GM23338 (cell line): ENCODE results near the gene DNAJA2. TPM values are rescaled to one million over a fixed set of nuclear protein-coding genes. Genes with fewer than 3 reads are reported as not detected.

Experiments used
- ATAC-seq: fragments of 200-7000 bp; cut with Tn5 transposase; 3 replicates; pipeline ENCODE4 v1.9.1; 2020
- DNase-seq: peaks from one replicate; pipeline ENCODE4 v3.0.0-alpha.2; 2015; ENCODE audit warnings: low spot score
- H2AFZ ChIP-seq: fragments of 200-600 bp; sonication (generic); 2 replicates; pipeline ENCODE4 v1.8.0; 2016; ENCODE audit warnings: antibody characterized with exemption, mild to moderate bottlenecking, moderate library complexity
- H3F3A ChIP-seq: fragments of 200-600 bp; sonication (generic); replicated peaks from 2 replicates; pipeline ENCODE4 v1.8.0; 2017; ENCODE audit warnings: antibody characterized with exemption, mixed run types, low read depth
- H3K27ac ChIP-seq: fragments of 200-600 bp; sonication (generic); 2 replicates; pipeline ENCODE4 v1.6.1; 2016; ENCODE audit warnings: low read depth
- H3K27me3 ChIP-seq: fragments of 200-600 bp; sonication (generic); 2 replicates; pipeline ENCODE4 v1.8.0; 2016; ENCODE audit warnings: mild to moderate bottlenecking, mixed run types, moderate library complexity; ENCODE audit not compliant: insufficient read depth
- H3K36me3 ChIP-seq: fragments of 200-600 bp; sonication (generic); 2 replicates; pipeline ENCODE4 v1.8.0; 2016; ENCODE audit warnings: mild to moderate bottlenecking; ENCODE audit not compliant: insufficient read depth
- H3K4me1 ChIP-seq: fragments of 200-600 bp; sonication (generic); 2 replicates; pipeline ENCODE4 v1.8.0; 2016; ENCODE audit warnings: mild to moderate bottlenecking, moderate library complexity; ENCODE audit not compliant: insufficient read depth
- H3K4me2 ChIP-seq: fragments of 200-600 bp; sonication (generic); 2 replicates; pipeline ENCODE4 v1.7.1; 2017; ENCODE audit warnings: mixed run types
- H3K4me3 ChIP-seq: fragments of 200-600 bp; sonication (generic); 2 replicates; pipeline ENCODE4 v1.6.1; 2016; ENCODE audit warnings: mixed run types
- H3K79me2 ChIP-seq: fragments of 200-600 bp; sonication (generic); replicated peaks from 2 replicates; pipeline ENCODE4 v1.8.0; 2017; ENCODE audit warnings: mild to moderate bottlenecking; ENCODE audit not compliant: insufficient read depth
- H3K9me2 ChIP-seq: fragments of 200-600 bp; sonication (generic); 2 replicates; pipeline ENCODE4 v1.8.0; 2017; ENCODE audit not compliant: insufficient read depth
- H4K20me1 ChIP-seq: fragments of 200-600 bp; sonication (generic); replicated peaks from 2 replicates; pipeline ENCODE4 v1.8.0; 2017; ENCODE audit warnings: mild to moderate bottlenecking; ENCODE audit not compliant: insufficient read depth
- H3K27ac Mint-ChIP-seq: 2 replicates; pipeline ENCODE4 v1.8.0; 2020; ENCODE audit warnings: inconsistent platforms, mild to moderate bottlenecking, moderate library complexity, mixed read lengths
- H3K27me3 Mint-ChIP-seq: 3 replicates; pipeline ENCODE4 v1.8.0; 2022; ENCODE audit warnings: low read depth, mild to moderate bottlenecking, moderate library complexity, mixed read lengths, inconsistent platforms; ENCODE audit not compliant: insufficient read depth, poor library complexity
- H3K36me3 Mint-ChIP-seq: 3 replicates; pipeline ENCODE4 v1.8.0; 2021; ENCODE audit warnings: low read depth, mild to moderate bottlenecking, inconsistent platforms, moderate library complexity, mixed read lengths
- H3K4me1 Mint-ChIP-seq: 3 replicates; pipeline ENCODE4 v1.8.0; 2020; ENCODE audit warnings: mild to moderate bottlenecking, inconsistent platforms, mixed read lengths
- H3K4me3 Mint-ChIP-seq: 3 replicates; pipeline ENCODE4 v1.8.0; 2021; ENCODE audit warnings: moderate library complexity, mild to moderate bottlenecking, inconsistent platforms, mixed read lengths
- H3K9me3 Mint-ChIP-seq: 3 replicates; pipeline ENCODE4 v1.8.0; 2020; ENCODE audit warnings: moderate library complexity, mild to moderate bottlenecking, inconsistent platforms, mixed read lengths
- CREB1 ChIP-seq: fragments of 250-450 bp; sonication (Bioruptor Pico); IDR thresholded peaks from 2 replicates; pipeline ENCODE4 v1.5.0; 2020; ENCODE audit warnings: low read depth, mild to moderate bottlenecking, moderate library complexity
- EZH2 ChIP-seq: fragments of 200-600 bp; sonication (generic); IDR thresholded peaks from one replicate; pipeline ENCODE4 v1.8.0; 2017; ENCODE audit warnings: antibody characterized with exemption, mild to moderate bottlenecking, low read depth; ENCODE audit not compliant: unreplicated experiment
- EZH2phosphoT487 ChIP-seq: fragments of 200-600 bp; sonication (generic); IDR thresholded peaks from one replicate; pipeline ENCODE4 v1.8.1; 2018; ENCODE audit warnings: antibody characterized with exemption; ENCODE audit not compliant: unreplicated experiment
- JUNB ChIP-seq: IDR thresholded peaks from one replicate; pipeline ENCODE4 v1.6.1; 2016; ENCODE audit warnings: antibody characterized with exemption; ENCODE audit not compliant: unreplicated experiment
- NANOG ChIP-seq: IDR thresholded peaks from 2 replicates; pipeline ENCODE4 v1.6.1; 2016; ENCODE audit warnings: antibody characterized with exemption, borderline replicate concordance
- POLR2AphosphoS5 ChIP-seq: IDR thresholded peaks from 2 replicates; pipeline ENCODE4 v1.6.1; 2016; ENCODE audit warnings: antibody characterized with exemption, low read depth
- STAT1 ChIP-seq: IDR thresholded peaks from one replicate; pipeline ENCODE4 v1.6.1; 2016; ENCODE audit warnings: antibody characterized with exemption; ENCODE audit not compliant: unreplicated experiment
- ZNF114 ChIP-seq: fragments of 250-450 bp; sonication (Bioruptor Pico); IDR thresholded peaks from 2 replicates; pipeline ENCODE4 v1.5.0; 2020; ENCODE audit warnings: mild to moderate bottlenecking, moderate library complexity
- ZNF331 ChIP-seq: fragments of 250-450 bp; sonication (Bioruptor Pico); IDR thresholded peaks from 2 replicates; pipeline ENCODE4 v1.5.0; 2020; ENCODE audit warnings: low read depth, mild to moderate bottlenecking, moderate library complexity
- polyA plus RNA-seq: library from polyadenylated mRNA; unstranded; fragments of >200 nt; fragmentation: Nextera tagmentation; extraction: Ambion mirVana; gene quantifications from 2 replicates; pipeline ENCODE4 v1.2.1, GENCODE V29; 2016
- total RNA-seq: library from RNA; depleted of rRNA; stranded (reverse); fragments of >200 nt; shearing (Covaris generic); gene quantifications from 2 replicates; pipeline ENCODE4 v1.2.3, GENCODE V29; 2014
- TF ChIP-seq, protein P1 (sequence below): IDR thresholded peaks from one replicate; pipeline ENCODE4 v1.6.1; 2018; ENCODE audit warnings: antibody characterized with exemption; ENCODE audit not compliant: unreplicated experiment
- TF ChIP-seq, protein P2 (sequence below): fragments of 250-450 bp; sonication (Bioruptor Pico); IDR thresholded peaks from 2 replicates; pipeline ENCODE4 v1.5.0; 2020; ENCODE audit warnings: mild to moderate bottlenecking, moderate library complexity

The DNAJA2 gene
- total and polyA plus RNA-seq, 2 experiments from 2014 or later = 94.5 to 101 TPM

DNA sequence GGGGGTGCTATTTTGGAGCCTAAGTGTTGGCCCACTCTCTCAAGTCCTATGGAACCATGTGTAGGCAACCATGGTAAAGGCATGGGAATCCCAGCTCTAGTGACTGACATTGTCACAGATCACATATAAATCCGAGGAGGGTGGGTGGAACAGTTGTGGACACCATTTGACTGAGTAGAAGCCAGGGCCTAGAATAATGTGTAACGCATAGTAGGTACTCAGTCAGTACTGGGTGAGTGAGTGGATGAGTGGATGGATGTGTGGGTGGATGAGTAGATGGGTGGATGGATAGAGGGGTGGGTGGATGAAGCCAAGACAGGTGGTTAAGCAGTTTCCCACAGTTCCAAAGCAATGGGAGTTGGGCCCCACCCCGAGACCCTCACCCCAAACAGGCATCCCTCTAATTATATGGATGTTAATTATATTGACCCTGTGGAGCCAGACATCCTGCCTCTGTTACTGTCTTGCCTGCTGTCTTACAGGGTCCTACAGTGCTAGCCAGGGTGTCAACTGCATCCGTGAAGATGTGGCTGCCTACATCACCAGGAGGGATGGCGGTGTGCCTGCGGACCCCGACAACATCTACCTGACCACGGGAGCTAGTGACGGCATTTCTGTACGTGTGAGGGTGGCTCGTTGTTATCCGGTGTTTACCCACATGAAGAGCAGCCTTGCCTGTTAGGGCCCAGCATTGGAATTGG, 67.0 kb downstream of the DNAJA2 start:
- Mint-ChIP-seq H3K4me3 (no peak overlapping the region), H3K9me3 (peaks cover 11% of the 10 kb centered on the region), H3K27ac (no peak overlapping the region), H3K27me3 (peaks cover 12% of the 10 kb centered on the region), H3K4me1 (peaks cover 6% of the 10 kb centered on the region; the same call in 1 of the 3 replicates), H3K36me3 (peaks cover 94% of the 10 kb centered on the region)
- Histone ChIP-seq H3K79me2 (peaks cover 6% of the 10 kb centered on the region; the same call in 1 of the 2 replicates), H3K27me3 (no peaks in the 10 kb centered on the region), H3K9me2 (no peaks in the 10 kb centered on the region), H3K4me1 (no peaks in the 10 kb centered on the region), H2AFZ (no peak overlapping the region), H3K27ac (no peak overlapping the region), H3F3A (0 out of 2 replicates have a peak, but pooled peaks cover 9% of the 10 kb centered on the region), H3K4me2 (no peak overlapping the region), H3K36me3 (peaks cover 27% of the 10 kb centered on the region), H4K20me1 (peaks cover 19% of the 10 kb centered on the region), H3K4me3 (no peak overlapping the region)
- ATAC-seq (no peak), DNase-seq (no peak)
- TF ChIP-seq STAT1 (no peak), EZH2phosphoT487 (no peak), ZNF114 (CRISPR knock-in tag) (no peak), EZH2 (no peak), JUNB (no peak), CREB1 (no peak), NANOG (no peak), ZNF331 (no peak), POLR2AphosphoS5 (no peak)
- TF ChIP-seq, protein P1, sequence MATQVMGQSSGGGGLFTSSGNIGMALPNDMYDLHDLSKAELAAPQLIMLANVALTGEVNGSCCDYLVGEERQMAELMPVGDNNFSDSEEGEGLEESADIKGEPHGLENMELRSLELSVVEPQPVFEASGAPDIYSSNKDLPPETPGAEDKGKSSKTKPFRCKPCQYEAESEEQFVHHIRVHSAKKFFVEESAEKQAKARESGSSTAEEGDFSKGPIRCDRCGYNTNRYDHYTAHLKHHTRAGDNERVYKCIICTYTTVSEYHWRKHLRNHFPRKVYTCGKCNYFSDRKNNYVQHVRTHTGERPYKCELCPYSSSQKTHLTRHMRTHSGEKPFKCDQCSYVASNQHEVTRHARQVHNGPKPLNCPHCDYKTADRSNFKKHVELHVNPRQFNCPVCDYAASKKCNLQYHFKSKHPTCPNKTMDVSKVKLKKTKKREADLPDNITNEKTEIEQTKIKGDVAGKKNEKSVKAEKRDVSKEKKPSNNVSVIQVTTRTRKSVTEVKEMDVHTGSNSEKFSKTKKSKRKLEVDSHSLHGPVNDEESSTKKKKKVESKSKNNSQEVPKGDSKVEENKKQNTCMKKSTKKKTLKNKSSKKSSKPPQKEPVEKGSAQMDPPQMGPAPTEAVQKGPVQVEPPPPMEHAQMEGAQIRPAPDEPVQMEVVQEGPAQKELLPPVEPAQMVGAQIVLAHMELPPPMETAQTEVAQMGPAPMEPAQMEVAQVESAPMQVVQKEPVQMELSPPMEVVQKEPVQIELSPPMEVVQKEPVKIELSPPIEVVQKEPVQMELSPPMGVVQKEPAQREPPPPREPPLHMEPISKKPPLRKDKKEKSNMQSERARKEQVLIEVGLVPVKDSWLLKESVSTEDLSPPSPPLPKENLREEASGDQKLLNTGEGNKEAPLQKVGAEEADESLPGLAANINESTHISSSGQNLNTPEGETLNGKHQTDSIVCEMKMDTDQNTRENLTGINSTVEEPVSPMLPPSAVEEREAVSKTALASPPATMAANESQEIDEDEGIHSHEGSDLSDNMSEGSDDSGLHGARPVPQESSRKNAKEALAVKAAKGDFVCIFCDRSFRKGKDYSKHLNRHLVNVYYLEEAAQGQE = no peak
- TF ChIP-seq, protein P2, sequence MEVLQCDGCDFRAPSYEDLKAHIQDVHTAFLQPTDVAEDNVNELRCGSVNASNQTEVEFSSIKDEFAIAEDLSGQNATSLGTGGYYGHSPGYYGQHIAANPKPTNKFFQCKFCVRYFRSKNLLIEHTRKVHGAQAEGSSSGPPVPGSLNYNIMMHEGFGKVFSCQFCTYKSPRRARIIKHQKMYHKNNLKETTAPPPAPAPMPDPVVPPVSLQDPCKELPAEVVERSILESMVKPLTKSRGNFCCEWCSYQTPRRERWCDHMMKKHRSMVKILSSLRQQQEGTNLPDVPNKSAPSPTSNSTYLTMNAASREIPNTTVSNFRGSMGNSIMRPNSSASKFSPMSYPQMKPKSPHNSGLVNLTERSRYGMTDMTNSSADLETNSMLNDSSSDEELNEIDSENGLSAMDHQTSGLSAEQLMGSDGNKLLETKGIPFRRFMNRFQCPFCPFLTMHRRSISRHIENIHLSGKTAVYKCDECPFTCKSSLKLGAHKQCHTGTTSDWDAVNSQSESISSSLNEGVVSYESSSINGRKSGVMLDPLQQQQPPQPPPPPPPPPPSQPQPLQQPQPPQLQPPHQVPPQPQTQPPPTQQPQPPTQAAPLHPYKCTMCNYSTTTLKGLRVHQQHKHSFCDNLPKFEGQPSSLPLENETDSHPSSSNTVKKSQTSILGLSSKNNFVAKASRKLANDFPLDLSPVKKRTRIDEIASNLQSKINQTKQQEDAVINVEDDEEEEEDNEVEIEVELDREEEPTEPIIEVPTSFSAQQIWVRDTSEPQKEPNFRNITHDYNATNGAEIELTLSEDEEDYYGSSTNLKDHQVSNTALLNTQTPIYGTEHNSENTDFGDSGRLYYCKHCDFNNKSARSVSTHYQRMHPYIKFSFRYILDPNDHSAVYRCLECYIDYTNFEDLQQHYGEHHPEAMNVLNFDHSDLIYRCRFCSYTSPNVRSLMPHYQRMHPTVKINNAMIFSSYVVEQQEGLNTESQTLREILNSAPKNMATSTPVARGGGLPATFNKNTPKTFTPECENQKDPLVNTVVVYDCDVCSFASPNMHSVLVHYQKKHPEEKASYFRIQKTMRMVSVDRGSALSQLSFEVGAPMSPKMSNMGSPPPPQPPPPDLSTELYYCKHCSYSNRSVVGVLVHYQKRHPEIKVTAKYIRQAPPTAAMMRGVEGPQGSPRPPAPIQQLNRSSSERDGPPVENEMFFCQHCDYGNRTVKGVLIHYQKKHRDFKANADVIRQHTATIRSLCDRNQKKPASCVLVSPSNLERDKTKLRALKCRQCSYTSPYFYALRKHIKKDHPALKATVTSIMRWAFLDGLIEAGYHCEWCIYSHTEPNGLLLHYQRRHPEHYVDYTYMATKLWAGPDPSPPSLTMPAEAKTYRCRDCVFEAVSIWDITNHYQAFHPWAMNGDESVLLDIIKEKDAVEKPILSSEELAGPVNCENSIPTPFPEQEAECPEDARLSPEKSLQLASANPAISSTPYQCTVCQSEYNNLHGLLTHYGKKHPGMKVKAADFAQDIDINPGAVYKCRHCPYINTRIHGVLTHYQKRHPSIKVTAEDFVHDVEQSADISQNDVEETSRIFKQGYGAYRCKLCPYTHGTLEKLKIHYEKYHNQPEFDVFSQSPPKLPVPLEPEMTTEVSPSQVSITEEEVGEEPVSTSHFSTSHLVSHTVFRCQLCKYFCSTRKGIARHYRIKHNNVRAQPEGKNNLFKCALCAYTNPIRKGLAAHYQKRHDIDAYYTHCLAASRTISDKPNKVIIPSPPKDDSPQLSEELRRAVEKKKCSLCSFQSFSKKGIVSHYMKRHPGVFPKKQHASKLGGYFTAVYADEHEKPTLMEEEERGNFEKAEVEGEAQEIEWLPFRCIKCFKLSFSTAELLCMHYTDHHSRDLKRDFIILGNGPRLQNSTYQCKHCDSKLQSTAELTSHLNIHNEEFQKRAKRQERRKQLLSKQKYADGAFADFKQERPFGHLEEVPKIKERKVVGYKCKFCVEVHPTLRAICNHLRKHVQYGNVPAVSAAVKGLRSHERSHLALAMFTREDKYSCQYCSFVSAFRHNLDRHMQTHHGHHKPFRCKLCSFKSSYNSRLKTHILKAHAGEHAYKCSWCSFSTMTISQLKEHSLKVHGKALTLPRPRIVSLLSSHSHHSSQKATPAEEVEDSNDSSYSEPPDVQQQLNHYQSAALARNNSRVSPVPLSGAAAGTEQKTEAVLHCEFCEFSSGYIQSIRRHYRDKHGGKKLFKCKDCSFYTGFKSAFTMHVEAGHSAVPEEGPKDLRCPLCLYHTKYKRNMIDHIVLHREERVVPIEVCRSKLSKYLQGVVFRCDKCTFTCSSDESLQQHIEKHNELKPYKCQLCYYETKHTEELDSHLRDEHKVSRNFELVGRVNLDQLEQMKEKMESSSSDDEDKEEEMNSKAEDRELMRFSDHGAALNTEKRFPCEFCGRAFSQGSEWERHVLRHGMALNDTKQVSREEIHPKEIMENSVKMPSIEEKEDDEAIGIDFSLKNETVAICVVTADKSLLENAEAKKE = no peak
